OCI-M1 (cell line): Measurements from ENCODE around the gene PARD3B.

ENCODE experiments used
- DNase-seq: peaks from one replicate; lab custom pipeline; 2025; lab: John Stamatoyannopoulos, UW

The PARD3B gene

GRCh38 chr2:205510345-205510744 lies 965.1 kb downstream of the PARD3B start:
- DNase-seq: no peak

- DNase-seq: peak; percentile 31
Observed at GRCh38 chr2:205511221-205511620, 965.9 kb downstream of the PARD3B start.

DNA sequence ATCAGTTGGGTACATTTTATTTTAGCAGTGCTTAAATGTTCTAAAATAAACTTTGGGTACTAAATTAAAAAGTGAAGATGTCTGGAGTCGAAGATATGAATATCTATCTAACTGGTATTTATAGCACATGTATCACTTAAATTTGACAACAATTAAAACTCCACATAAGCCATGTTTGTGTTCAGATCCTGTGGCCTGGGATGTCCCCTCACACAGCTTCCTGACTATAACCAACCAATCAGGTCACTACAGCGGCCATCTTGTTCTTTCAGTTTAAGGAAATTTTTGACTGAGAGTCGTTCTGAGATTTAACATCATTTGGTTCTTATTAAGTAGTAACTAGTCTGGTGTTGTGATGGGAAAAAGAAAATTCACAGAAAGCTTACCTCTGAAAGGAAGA lies 966.4 kb downstream of the PARD3B start:
- peak; percentile 8 for DNase-seq

- no peak for DNase-seq
Observed at GRCh38 chr2:205520311-205520710, 975.0 kb downstream of the PARD3B start.

DNA sequence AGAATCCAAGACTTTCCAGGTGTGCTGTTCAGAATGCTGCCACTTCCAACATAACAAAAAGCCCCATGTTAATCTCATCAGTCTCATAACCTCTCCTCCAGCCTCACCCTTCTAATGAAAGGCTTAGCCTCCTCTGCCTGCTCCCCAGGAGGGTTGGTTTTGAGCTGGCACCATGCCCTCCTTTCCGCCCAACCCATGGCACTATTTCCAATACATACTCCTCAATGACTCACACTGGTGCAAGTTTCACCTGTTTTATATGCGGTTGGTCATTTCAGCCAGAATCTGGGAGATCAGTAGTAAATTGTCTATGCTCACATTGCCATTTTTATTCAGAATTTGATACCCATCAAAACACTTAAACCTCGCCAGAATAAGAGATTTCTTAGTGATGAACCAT lies 979.4 kb downstream of the PARD3B start:
- DNase-seq: no peak

GRCh38 chr2:205527801-205528200 lies 982.5 kb downstream of the PARD3B start:
- DNase-seq: no peak

DNA sequence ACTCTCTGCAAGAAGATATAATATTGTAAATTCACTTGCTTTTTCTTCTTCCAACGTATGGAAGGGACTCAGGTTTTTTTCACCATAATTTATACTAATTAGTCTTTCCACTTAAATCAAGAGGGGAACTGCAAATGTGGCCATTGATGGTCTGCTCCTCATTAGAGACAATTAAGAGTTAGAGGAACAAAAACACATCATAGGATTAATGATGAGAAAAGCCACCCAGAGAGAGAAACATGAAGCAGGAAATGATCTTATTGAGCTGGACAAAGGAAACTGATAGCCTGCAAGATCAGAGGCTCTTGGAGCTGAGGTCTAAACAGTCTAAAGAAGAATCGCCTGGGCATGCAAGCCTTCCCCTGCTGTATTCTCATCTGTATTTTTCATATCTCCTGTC lies 985.8 kb downstream of the PARD3B start:
- no peak for DNase-seq

DNA sequence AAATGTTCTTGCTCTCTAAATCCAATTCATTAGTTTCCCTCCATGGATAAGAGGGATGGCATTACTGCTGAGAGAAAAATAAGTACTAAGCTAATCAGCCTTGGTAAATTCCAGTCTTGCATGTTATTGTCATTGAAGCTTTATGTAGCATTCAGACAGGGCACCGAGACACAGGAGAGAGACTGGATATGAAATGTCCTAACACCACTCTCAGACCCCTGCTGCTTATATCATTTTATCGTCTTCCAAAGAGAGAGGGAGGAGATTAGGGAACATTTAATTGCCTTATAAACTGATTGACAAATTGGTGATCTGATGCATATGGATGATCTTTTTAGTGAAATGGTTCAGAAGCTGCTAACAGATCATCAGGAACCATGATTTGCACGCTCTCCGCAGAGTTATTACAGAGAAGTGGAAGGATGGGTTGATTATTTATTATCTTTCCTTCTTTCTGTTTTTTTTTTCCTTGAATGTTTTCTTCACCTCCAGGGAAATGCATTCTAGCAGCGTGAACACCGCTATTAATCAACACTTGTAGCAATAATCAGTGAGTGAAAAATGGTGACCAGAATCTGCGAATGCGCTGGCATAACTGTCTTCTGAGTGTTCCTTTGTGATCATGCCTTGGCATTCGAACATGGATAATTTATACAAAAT lies 986.3 kb downstream of the PARD3B start:
- no peak for DNase-seq

GRCh38 chr2:205535001-205535400 lies 989.7 kb downstream of the PARD3B start:
- DNase-seq: peak; percentile 8

- no peak for DNase-seq
Observed at GRCh38 chr2:205539603-205540002, 994.3 kb downstream of the PARD3B start.

GRCh38 chr2:205540036-205540435 lies 994.8 kb downstream of the PARD3B start:
- peak; percentile 26 for DNase-seq

DNA sequence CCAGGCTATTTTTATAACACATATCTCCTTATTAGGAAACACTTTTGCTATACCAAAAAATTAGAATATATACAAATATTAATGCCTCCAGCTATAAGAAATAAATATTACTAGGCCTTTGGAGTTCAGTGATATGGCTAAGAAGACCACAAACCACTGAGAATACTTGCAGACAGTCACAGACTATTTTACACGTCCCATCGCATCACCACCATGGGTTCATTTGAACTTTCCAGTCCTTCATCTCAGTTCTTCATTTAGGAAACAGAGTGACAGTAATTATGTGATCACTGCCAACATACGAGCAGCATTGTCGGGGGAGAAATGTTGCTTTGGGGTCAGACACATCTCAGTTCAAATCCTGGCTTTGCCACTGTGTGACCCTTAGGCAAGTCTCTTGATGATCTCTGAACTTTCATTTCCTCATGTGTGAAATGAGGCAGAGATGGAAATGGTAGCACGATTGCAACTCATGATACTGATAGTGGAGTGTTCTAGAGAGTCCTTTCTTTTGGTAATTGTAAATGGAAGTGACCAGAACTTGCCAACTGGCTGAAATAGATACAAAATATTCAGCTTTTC lies 998.1 kb downstream of the PARD3B start:
- peak; percentile 3 for DNase-seq

- no peak for DNase-seq
Observed at GRCh38 chr2:205543937-205544702, 998.8 kb downstream of the PARD3B start.

DNA sequence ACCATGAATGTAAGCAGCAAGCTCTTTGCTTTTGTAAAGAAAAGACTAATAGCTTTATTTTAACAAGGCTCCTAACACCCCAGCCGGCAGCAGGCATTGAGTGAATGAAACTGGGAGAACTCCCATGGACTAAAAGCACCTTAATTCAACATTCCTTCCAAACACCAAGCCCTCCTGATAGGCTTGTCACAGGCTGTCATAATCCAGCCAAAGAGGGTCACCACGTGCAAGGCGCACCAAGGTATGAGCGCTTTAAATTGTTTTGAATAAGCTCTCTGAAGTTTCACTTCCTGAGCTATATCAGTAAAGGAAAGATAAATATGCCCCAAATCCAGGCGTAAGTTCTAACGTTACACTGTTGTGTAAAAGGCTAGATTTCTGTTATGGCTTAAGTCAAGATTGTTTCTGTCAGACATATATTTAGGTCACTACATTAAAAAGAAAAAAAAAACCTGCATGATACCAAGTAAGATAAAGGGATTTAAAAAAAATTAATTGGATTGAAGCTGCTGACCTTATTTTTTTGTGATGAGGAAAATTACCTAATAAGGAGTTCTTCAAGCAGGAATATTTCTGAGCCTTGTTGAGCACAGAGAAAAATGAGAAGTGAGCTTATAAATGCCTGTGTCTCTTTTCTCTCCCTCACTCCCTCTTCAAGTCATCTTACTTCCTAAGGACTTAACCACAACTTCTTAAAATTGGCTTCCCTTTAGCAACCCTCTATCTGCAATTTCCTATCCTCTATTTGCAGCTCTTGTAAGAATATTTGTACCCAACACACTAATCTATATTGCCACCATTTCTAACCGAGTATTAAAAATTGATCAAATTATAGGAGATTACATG lies 1000.9 kb downstream of the PARD3B start:
- DNase-seq: peak; percentile 20

- DNase-seq: no peak
Observed at GRCh38 chr2:205555566-205556230, 1010.4 kb downstream of the PARD3B start.

GRCh38 chr2:205556357-205556756 lies 1011.1 kb downstream of the PARD3B start:
- DNase-seq: no peak

DNA sequence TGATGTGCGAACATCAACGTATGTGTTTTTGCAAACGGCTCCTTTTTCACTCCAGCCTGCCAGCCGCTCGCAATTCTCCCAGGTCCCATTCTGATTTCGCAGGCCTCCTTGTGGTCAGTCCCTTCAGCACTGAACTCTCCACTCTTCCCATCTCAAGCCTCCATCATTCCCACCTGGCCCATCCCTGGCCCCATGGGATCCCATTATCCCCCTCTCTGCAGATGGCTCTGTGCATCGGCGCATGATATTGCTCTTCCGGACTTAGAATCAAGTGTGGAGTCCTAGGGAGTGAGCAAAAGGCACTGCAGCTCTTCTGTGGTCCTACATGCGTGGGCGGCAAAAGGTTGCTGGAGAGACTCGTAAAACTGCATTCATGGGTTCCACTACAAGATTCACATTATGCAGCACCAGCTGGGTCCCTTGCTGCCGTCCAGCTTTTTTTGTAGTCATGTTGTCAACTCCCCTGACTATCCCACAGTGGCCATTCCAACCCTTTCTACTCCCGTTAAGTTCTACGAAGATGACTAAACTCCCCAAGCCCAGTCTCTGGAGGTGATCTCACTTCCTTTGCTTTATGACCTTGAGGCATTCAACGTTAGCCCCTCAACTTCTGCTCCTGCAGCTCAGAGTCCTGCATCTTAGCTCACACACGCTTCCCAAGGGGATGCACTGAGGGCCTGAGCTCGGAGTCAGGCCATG lies 1011.7 kb downstream of the PARD3B start:
- DNase-seq: no peak

- DNase-seq: no peak
Observed at GRCh38 chr2:205557873-205558272, 1012.6 kb downstream of the PARD3B start.

DNA sequence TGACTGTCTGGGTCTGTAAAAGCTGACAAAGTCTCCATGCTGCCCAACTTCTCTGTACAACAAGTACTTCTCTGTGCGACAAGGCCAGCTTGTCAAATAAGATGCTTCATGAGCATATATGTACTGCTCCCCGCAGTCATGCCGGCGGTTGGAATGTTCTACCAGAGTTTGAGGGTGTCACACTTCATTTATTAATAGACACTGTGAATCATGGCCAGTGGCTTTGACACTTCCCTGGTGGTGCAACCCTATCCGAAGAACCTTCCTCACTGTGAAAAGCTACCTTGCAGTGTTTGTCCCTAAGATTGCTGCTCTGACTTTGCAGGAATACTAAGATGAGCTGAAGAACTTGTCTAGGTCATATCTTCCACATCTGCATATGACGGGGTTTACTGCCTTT lies 1016.2 kb downstream of the PARD3B start:
- no peak for DNase-seq

GRCh38 chr2:205563646-205564045 lies 1018.4 kb downstream of the PARD3B start:
- DNase-seq: peak; percentile 15
